GM12878 (cell line): Measurements from ENCODE around the gene TMEM266. TPM values are rescaled to one million over a fixed set of nuclear protein-coding genes. Genes with fewer than 3 reads are reported as not detected.

Source experiments
- ATAC-seq: fragments of 200-7000 bp; cut with Tn5 transposase; 3 replicates; pipeline ENCODE4 v1.9.1; 2020; ENCODE audit warnings: mild to moderate bottlenecking, moderate library complexity
- BruUV-seq: library from RNA; stranded (reverse); fragments of 400-500 nt; replicated peaks from 2 replicates; lab custom pipeline; 2021; lab: Mats Ljungman, UMichigan
- CTCF ChIA-PET: fragments of 300-600 bp; sonication (Branson Sonifier 250); formaldehyde crosslinking; extraction: SDS; loops from one replicate; lab custom pipeline; 2021; ENCODE audit warnings: inconsistent platforms; lab: Yijun Ruan, JAX
- POLR2A ChIA-PET: fragments of 350-600 bp; formaldehyde crosslinking; extraction: SDS; loops from one replicate; lab custom pipeline; 2021; ENCODE audit warnings: inconsistent platforms; lab: Charles Lee
- RAD21 ChIA-PET: fragments of 300-600 bp; sonication (Branson Sonifier 250); formaldehyde crosslinking; loops from one replicate; lab custom pipeline; 2023; ENCODE audit warnings: antibody characterized with exemption; ENCODE audit not compliant: unreplicated experiment; lab: Charles Lee
- SMC1A ChIA-PET: fragments of 300-600 bp; sonication (Branson Sonifier 250); formaldehyde crosslinking; loops from one replicate; lab custom pipeline; 2023; ENCODE audit not compliant: unreplicated experiment, uncharacterized antibody; lab: Charles Lee
- DNase-seq: peaks from one replicate; pipeline ENCODE4 v3.0.0-alpha.2; 2011; ENCODE audit warnings: low read depth, low spot score
- FAIRE-seq: peaks from 3 replicates; lab custom pipeline; 2011; peaks lifted over from hg19 to GRCh38; lab: Jason Lieb, UNC
- H2AFZ ChIP-seq: 2 replicates; pipeline ENCODE4 v1.6.0; 2011; ENCODE audit warnings: low read depth, low read length, control low read depth; ENCODE audit not compliant: control insufficient read depth
- H3K27ac ChIP-seq: 2 replicates; pipeline ENCODE4 v1.5.1; 2011; ENCODE audit warnings: control low read depth; ENCODE audit not compliant: control insufficient read depth, insufficient read depth
- H3K27me3 ChIP-seq, 2 experiments: replicated peaks in 1 of 2; 2 replicates each; pipeline versions ENCODE4 v1.6.0 to v1.6.1; 2011; ENCODE audit warnings: low read length in 1 of 2; ENCODE audit not compliant: control insufficient read depth in 2 of 2, insufficient read depth in 2 of 2
- H3K36me3 ChIP-seq, 2 experiments: 2 replicates each; pipeline ENCODE4 v1.5.1; 2011; ENCODE audit warnings: low read length in 1 of 2; ENCODE audit not compliant: control insufficient read depth in 2 of 2, insufficient read depth in 2 of 2
- H3K4me1 ChIP-seq: 2 replicates; pipeline ENCODE4 v1.6.1; 2011; ENCODE audit warnings: mild to moderate bottlenecking, low read length, moderate library complexity, mixed read lengths; ENCODE audit not compliant: control insufficient read depth, insufficient read depth
- H3K4me2 ChIP-seq: 2 replicates; pipeline ENCODE4 v1.6.0; 2011; ENCODE audit warnings: control low read depth; ENCODE audit not compliant: control insufficient read depth, insufficient read depth
- H3K4me3 ChIP-seq: fragments of 200-600 bp; sonication (generic); 2 replicates; pipeline ENCODE4 v1.5.1; 2016
- H3K79me2 ChIP-seq: 2 replicates; pipeline ENCODE4 v1.6.0; 2011; ENCODE audit warnings: low read length; ENCODE audit not compliant: control insufficient read depth, insufficient read depth
- H3K9ac ChIP-seq: 2 replicates; pipeline ENCODE4 v1.8.0; 2011; ENCODE audit warnings: low read length, control low read depth, mixed read lengths; ENCODE audit not compliant: control insufficient read depth, insufficient read depth
- H3K9me3 ChIP-seq: replicated peaks from 3 replicates; pipeline ENCODE4 v1.5.1; 2011; ENCODE audit warnings: mild to moderate bottlenecking, low read length; ENCODE audit not compliant: control insufficient read depth, insufficient read depth
- H4K20me1 ChIP-seq: 2 replicates; pipeline ENCODE4 v1.6.0; 2011; ENCODE audit not compliant: control insufficient read depth, insufficient read depth
- EGR1 ChIP-seq, 2 experiments: IDR thresholded peaks; 1 replicate in 1 of 2; 2 replicates in 1 of 2; pipeline ENCODE4 v1.6.1; 2011 to 2012; ENCODE audit warnings: low read depth in 2 of 2, low read length in 2 of 2, borderline replicate concordance in 1 of 2, mild to moderate bottlenecking in 1 of 2, moderate library complexity in 1 of 2
- GATAD2B ChIP-seq: fragments of 450-650 bp; conservative IDR thresholded peaks from 2 replicates; pipeline ENCODE4 v1.6.1; 2017; ENCODE audit warnings: low read depth, mild to moderate bottlenecking, moderate library complexity
- POLR2A ChIP-seq: IDR thresholded peaks from 2 replicates; pipeline ENCODE4 v1.6.1; 2011; ENCODE audit warnings: low read depth, mild to moderate bottlenecking, low read length
- POU2F2 ChIP-seq: IDR thresholded peaks from 3 replicates; pipeline ENCODE4 v1.6.1; 2011; ENCODE audit warnings: low read depth, mild to moderate bottlenecking, low read length, borderline replicate concordance
- RBBP5 ChIP-seq: fragments of 200-600 bp; sonication (generic); conservative IDR thresholded peaks from 2 replicates; pipeline ENCODE4 v1.6.1; 2016
- RELA ChIP-seq: fragments of 450-650 bp; IDR thresholded peaks from 2 replicates; pipeline ENCODE4 v1.8.0; 2014; ENCODE audit warnings: borderline replicate concordance; ENCODE audit not compliant: partially characterized antibody
- ZBTB40 ChIP-seq: fragments of 450-650 bp; IDR thresholded peaks from 2 replicates; pipeline ENCODE4 v1.6.1; 2016; ENCODE audit warnings: mild to moderate bottlenecking, moderate library complexity, borderline replicate concordance
- WGBS: methylation state at CpG from one replicate; pipeline ENCODE4 v1.1.6; 2016; ENCODE audit warnings: low lambda C conversion rate; ENCODE audit not compliant: insufficient replicate concordance, insufficient coverage; ENCODE audit errors: missing lambda C conversion rate; 5-methylcytosine and 5-hydroxymethylcytosine counted together
- in situ Hi-C: fragments of 300-500 bp; cut with MboI; formaldehyde crosslinking; loops from 9 replicates; pipeline ENCODE4 v1.14.3; 2018; ENCODE audit warnings: mixed read lengths
- intact Hi-C: fragments of 100-400 bp; cut with micrococcal nuclease; formaldehyde crosslinking; loops from one replicate; pipeline ENCODE4 v1.14.2; 2022; ENCODE audit not compliant: unreplicated experiment
- polyA plus RNA-seq, 11 experiments: library from polyadenylated mRNA; depleted of rRNA in 4 of 11; unstranded in 6 of 11; stranded (reverse) in 5 of 11; fragments of >200 nt; fragmentation: Nextera tagmentation in 4 of 11; fragmentation: Illumina TruSeq in 1 of 11; extraction: Ambion mirVana in 4 of 11; extraction: Trizol in 1 of 11; gene quantifications; 1 replicate in 1 of 11; 2 replicates in 10 of 11; pipeline versions ENCODE4 v1.2.1 to v1.2.3, GENCODE V29; 2011 to 2016; ENCODE audit warnings: inconsistent platforms in 2 of 11, missing spikeins in 2 of 11, low read depth in 1 of 11
- total RNA-seq, 4 experiments: library from RNA; depleted of rRNA in 3 of 4; stranded (reverse); fragments of >200 nt in 3 of 4; fragmentation: Illumina TruSeq in 1 of 4; extraction: Trizol in 1 of 4; gene quantifications; 2 replicates each; pipeline versions ENCODE4 v1.2.1 to v1.2.3, GENCODE V29; 2013 to 2021

Gene TMEM266
- total and polyA plus RNA-seq, 10 of the 15 experiments (the other 5 are each of a cell fraction or from before 2014, with no cell fraction given), result 0.11 to 0.70 (median 0.39) TPM

GRCh38 chr15:76201536-76202255 is 141.9 kb downstream of the TMEM266 start:
- Histone ChIP-seq H3K36me3 (no peaks in the 10 kb centered on the region; a peak in 3 of 4 replicates), H3K9me3 (no peaks in the 10 kb centered on the region), H3K4me1 (no peaks in the 10 kb centered on the region; the same call in 1 of the 2 replicates), H3K27me3 (no peaks in the 10 kb centered on the region), H2AFZ (no peak overlapping the region), H3K4me3 (no peak overlapping the region), H3K79me2 (no peaks in the 10 kb centered on the region), H3K27ac (no peak overlapping the region), H3K9ac (no peak overlapping the region), H4K20me1 (no peaks in the 10 kb centered on the region), H3K4me2 (no peak overlapping the region)
- ChIA-PET SMC1A (no interaction called here), RAD21 (no interaction called here), CTCF (interaction anchor here (1.0 kb wide), 1 partner anchor 110 kb away, joined by 3 read pairs; the partner anchor contains the start of gene ETFA), POLR2A (no interaction called here)
- FAIRE-seq, result no peak
- no peak for DNase-seq
- in situ Hi-C loops (no loop called here), intact Hi-C loops (no loop called here)
- TF ChIP-seq RELA (no peak), POLR2A (0 out of 2 replicates have a peak, but pooled peaks have one; percentile 18)
- BruUV-seq, result no TSS peak
- no peak for ATAC-seq
- 98% methylated on average over 6 of the region's 6 CpGs for WGBS

GRCh38 chr15:76203346-76204108 is 143.7 kb downstream of the TMEM266 start:
- Histone ChIP-seq H3K36me3 (peaks cover 0 to 3% of the 10 kb centered on the region in 2 experiments; a peak in 3 of 4 replicates), H3K4me3 (no peak overlapping the region), H3K27ac (no peak overlapping the region), H3K79me2 (no peaks in the 10 kb centered on the region), H2AFZ (no peak overlapping the region), H3K4me2 (no peak overlapping the region), H3K4me1 (no peaks in the 10 kb centered on the region), H4K20me1 (no peaks in the 10 kb centered on the region), H3K9ac (no peak overlapping the region), H3K9me3 (no peaks in the 10 kb centered on the region), H3K27me3 (no peaks in the 10 kb centered on the region)
- over 99% methylated on average over 23 of the region's 23 CpGs for WGBS
- intact Hi-C loops, result no loop called here
- no peak for ATAC-seq
- FAIRE-seq, result no peak
- ChIA-PET RAD21 (no interaction called here), SMC1A (no interaction called here), POLR2A (interaction anchor here (0.9 kb wide), 1 partner anchor 21 kb away, joined by 3 read pairs; no protein-coding TSS in a partner anchor), CTCF (no interaction called here)
- no peak for DNase-seq
- TF ChIP-seq EGR1 (IDR thresholded peaks at IDR 0.05; ENCODE audit: borderline replicate concordance in 1 of 2, low read depth in 2 of 2, low read length in 2 of 2), result no peak
- no peak for TF ChIP-seq GATAD2B
- no peak for TF ChIP-seq RBBP5
- no peak for TF ChIP-seq POU2F2
- TF ChIP-seq ZBTB40, result no peak
- BruUV-seq, result no TSS peak
- in situ Hi-C loops, result no loop called here
